ENCODE data around the gene MAGI2. TPM values are rescaled to one million over a fixed set of nuclear protein-coding genes. Genes with fewer than 3 reads are reported as not detected.
"Not testable (repeated sequence)": the region's sequence is repeated elsewhere in the genome, so short reads cannot be mapped to it uniquely, and the experiment has no call there.

The MAGI2 gene
- total RNA-seq, 1 experiment from 2014 or later = 0.07 TPM

DNA sequence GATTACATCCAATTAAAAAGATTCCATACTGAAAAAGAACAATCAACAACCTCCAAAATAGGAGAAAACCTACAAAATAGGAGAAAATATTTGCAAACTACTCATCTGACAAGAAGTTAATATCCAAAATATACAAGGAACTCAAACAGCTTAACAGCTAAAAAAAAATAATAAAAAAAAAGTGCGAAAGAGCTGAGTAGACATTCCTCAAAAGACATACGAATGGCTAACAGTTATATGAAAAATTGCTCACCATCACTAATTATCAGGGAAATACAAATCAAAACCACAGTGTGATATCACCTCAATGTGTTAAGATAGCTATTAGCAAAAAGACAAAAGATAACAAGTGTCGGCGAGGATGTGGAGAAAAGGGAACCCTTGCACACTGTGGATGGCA, 1204.6 kb downstream of the MAGI2 start:
- no peaks in the 10 kb centered on the region for H3K36me3 Mint-ChIP-seq (ENCODE audit: insufficient read depth, unreplicated experiment)
- peaks cover 20% of the 10 kb centered on the region for H3K27me3 Mint-ChIP-seq (ENCODE audit: insufficient read depth, unreplicated experiment)
- TF ChIP-seq, protein P1, sequence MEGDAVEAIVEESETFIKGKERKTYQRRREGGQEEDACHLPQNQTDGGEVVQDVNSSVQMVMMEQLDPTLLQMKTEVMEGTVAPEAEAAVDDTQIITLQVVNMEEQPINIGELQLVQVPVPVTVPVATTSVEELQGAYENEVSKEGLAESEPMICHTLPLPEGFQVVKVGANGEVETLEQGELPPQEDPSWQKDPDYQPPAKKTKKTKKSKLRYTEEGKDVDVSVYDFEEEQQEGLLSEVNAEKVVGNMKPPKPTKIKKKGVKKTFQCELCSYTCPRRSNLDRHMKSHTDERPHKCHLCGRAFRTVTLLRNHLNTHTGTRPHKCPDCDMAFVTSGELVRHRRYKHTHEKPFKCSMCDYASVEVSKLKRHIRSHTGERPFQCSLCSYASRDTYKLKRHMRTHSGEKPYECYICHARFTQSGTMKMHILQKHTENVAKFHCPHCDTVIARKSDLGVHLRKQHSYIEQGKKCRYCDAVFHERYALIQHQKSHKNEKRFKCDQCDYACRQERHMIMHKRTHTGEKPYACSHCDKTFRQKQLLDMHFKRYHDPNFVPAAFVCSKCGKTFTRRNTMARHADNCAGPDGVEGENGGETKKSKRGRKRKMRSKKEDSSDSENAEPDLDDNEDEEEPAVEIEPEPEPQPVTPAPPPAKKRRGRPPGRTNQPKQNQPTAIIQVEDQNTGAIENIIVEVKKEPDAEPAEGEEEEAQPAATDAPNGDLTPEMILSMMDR (IDR thresholded peaks at IDR 0.05; ENCODE audit: unreplicated experiment) = no peak
- BruUV-seq (replicated peaks) = no TSS peak
- H3K27ac Mint-ChIP-seq (ENCODE audit: low read depth, unreplicated experiment) = no peak overlapping the region
- peaks cover 15% of the 10 kb centered on the region for H3K9me3 Mint-ChIP-seq (ENCODE audit: unreplicated experiment)
- no peaks in the 10 kb centered on the region for H3K4me1 Mint-ChIP-seq (ENCODE audit: insufficient read depth, unreplicated experiment)
- no peak overlapping the region for H3K4me3 Mint-ChIP-seq (ENCODE audit: unreplicated experiment)
- ChIA-PET CTCF (no interaction called here), POLR2A (no interaction called here)
- DNase-seq (ENCODE audit: unreplicated experiment) = no peak
- intact Hi-C loops (cut with micrococcal nuclease) = no loop called here

DNA sequence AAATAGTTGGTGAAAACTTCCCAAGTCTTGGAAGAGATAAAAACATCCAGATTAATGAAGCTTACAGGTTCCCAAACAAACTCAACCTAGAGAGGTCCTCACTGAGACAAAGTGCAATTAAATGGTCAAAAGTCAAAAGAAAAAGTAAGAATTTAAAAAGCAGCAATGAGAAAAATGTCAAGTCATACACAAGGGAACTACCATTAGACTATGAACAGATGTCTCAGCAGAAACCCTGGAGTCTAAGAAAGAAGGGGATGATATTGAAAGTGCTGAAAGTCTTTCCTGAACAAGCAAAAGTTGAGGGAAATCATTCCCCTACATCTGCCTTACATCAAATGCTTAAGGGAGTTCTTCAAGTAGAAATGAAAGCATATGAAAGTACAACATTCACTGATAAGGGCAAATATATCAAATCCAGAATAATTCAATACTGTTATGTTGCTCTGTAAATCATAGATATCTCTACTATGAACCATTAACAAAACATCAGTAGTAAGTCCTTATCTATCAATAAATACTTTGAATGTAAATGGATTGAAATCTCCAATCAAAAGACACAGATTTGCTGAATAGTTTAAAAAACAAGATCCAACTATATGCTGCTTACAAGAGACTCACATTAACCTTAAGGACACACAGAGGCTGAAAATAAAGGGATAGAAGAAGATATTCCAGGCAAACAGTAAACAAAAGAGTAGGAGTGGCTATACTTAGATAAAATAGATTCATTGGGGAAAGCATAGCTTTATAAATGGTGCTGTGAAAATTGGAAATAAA, 1205.4 kb downstream of the MAGI2 start:
- H3K4me1 Mint-ChIP-seq (ENCODE audit: insufficient read depth, unreplicated experiment) = no peaks in the 10 kb centered on the region
- H3K27me3 Mint-ChIP-seq (ENCODE audit: insufficient read depth, unreplicated experiment) = peaks cover 20% of the 10 kb centered on the region
- H3K27ac Mint-ChIP-seq (ENCODE audit: low read depth, unreplicated experiment) = no peak overlapping the region
- no peak overlapping the region for H3K4me3 Mint-ChIP-seq (ENCODE audit: unreplicated experiment)
- POLR2A ChIA-PET = no interaction called here
- no TSS peak for BruUV-seq (replicated peaks)
- CTCF ChIA-PET = no interaction called here
- TF ChIP-seq, protein P1 (IDR thresholded peaks at IDR 0.05; ENCODE audit: unreplicated experiment) = no peak
- intact Hi-C loops (cut with micrococcal nuclease) = no loop called here
- no peaks in the 10 kb centered on the region for H3K36me3 Mint-ChIP-seq (ENCODE audit: insufficient read depth, unreplicated experiment)
- DNase-seq (ENCODE audit: unreplicated experiment) = no peak
- H3K9me3 Mint-ChIP-seq (ENCODE audit: unreplicated experiment) = peaks cover 15% of the 10 kb centered on the region

DNA sequence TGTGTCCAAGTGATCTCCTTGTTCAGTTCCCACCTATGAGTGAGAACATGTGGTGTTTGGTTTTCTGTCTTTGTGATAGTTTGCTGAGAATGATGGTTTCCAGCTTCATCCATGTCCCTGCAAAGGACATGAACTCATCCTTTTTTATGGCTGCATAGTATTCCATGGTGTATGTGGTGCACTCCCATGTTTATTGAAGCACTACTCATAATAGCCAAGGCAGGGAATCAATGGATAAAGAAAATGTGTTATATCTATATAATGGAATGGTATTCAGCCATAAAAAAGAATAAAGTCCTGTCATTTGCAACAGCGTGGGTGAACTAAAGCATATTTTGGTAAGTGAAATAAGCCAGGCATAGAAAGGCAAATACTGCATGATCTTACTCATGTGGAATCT, 1213.3 kb downstream of the MAGI2 start:
- BruUV-seq (replicated peaks); H3K4me1 Mint-ChIP-seq (ENCODE audit: insufficient read depth, unreplicated experiment); CTCF ChIA-PET; intact Hi-C loops (cut with micrococcal nuclease); H3K4me3 Mint-ChIP-seq (ENCODE audit: unreplicated experiment); H3K36me3 Mint-ChIP-seq (ENCODE audit: insufficient read depth, unreplicated experiment); DNase-seq (ENCODE audit: unreplicated experiment); H3K27ac Mint-ChIP-seq (ENCODE audit: low read depth, unreplicated experiment); H3K9me3 Mint-ChIP-seq (ENCODE audit: unreplicated experiment); POLR2A ChIA-PET: not testable (repeated sequence)
- peaks cover 40% of the 10 kb centered on the region for H3K27me3 Mint-ChIP-seq (ENCODE audit: insufficient read depth, unreplicated experiment)

DNA sequence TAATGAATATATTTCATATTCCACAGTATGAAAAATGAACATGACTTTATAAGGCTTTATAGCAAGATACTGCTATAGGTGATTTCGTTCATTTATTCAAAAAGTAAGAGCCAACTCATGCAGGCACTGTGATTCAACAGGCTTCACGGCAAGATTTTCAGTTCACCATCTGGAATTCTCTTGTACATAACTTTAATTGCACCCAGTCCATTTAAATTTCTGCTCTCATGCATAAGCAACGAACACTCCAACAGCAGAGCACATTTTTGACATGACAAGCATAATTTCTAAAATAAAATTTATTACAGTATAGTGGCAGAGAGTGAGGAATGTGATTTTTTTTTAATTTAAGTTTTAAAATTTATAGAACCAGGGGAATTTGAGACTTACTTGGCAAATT, 1218.8 kb downstream of the MAGI2 start:
- POLR2A ChIA-PET = no interaction called here
- BruUV-seq (replicated peaks) = no TSS peak

More for the DNA sequence above, 1218.8 kb downstream of the MAGI2 start:
- TF ChIP-seq, protein P1 (IDR thresholded peaks at IDR 0.05; ENCODE audit: unreplicated experiment) = no peak
- Mint-ChIP-seq H3K27me3 (ENCODE audit: insufficient read depth, unreplicated experiment) (peaks cover 40% of the 10 kb centered on the region), H3K4me1 (ENCODE audit: insufficient read depth, unreplicated experiment) (no peaks in the 10 kb centered on the region), H3K36me3 (ENCODE audit: insufficient read depth, unreplicated experiment) (no peaks in the 10 kb centered on the region), H3K27ac (ENCODE audit: low read depth, unreplicated experiment) (no peak overlapping the region), H3K4me3 (ENCODE audit: unreplicated experiment) (no peak overlapping the region), H3K9me3 (ENCODE audit: unreplicated experiment) (no peaks in the 10 kb centered on the region)
- intact Hi-C loops (cut with micrococcal nuclease) = no loop called here
- no peak for DNase-seq (ENCODE audit: unreplicated experiment)
- CTCF ChIA-PET = interaction anchor here (0.6 kb wide), 1 partner anchor 54 kb away, joined by 3 read pairs; no protein-coding TSS in a partner anchor

All from MCF 10A (cell line).